Panc1 (cell line): Measurements from ENCODE around the gene MGRN1. TPM values are rescaled to one million over a fixed set of nuclear protein-coding genes. Genes with fewer than 3 reads are reported as not detected.

Experiments used
- ATAC-seq: fragments of 200-7000 bp; cut with Tn5 transposase; 2 replicates; pipeline ENCODE4 v1.9.1; 2020; ENCODE audit warnings: mild to moderate bottlenecking, moderate library complexity
- BruUV-seq: library from RNA; stranded (reverse); fragments of 400-500 nt; replicated peaks from 2 replicates; lab custom pipeline; 2021; lab: Mats Ljungman, UMichigan
- CTCF ChIA-PET: fragments of 300-600 bp; sonication (Branson Sonifier 250); formaldehyde crosslinking; loops from one replicate; lab custom pipeline; 2022; ENCODE audit warnings: antibody characterized with exemption; lab: Charles Lee
- POLR2A ChIA-PET: fragments of 300-600 bp; sonication (Branson Sonifier 250); formaldehyde crosslinking; loops from one replicate; lab custom pipeline; 2022; ENCODE audit warnings: antibody characterized with exemption; lab: Charles Lee
- DNase-seq: peaks from one replicate; pipeline ENCODE4 v3.0.0-alpha.2; 2010; ENCODE audit warnings: low read depth, low spot score
- H3K27ac ChIP-seq: 2 replicates; pipeline ENCODE4 v1.5.1; 2011; ENCODE audit warnings: mild to moderate bottlenecking, low read length, inconsistent platforms
- H3K27me3 ChIP-seq: fragments of 200-500 bp; sonication (Bioruptor generic); 2 replicates; pipeline ENCODE4 v1.6.0; 2014; ENCODE audit warnings: low read length, inconsistent platforms; ENCODE audit not compliant: control insufficient read depth, insufficient read depth
- H3K36me3 ChIP-seq: fragments of 200-500 bp; sonication (Bioruptor generic); 2 replicates; pipeline ENCODE4 v1.5.1; 2014; ENCODE audit warnings: inconsistent platforms, mild to moderate bottlenecking, low read length, moderate library complexity; ENCODE audit not compliant: control insufficient read depth, insufficient read depth
- H3K4me1 ChIP-seq: 2 replicates; pipeline ENCODE4 v1.5.1; 2011; ENCODE audit warnings: inconsistent platforms, mild to moderate bottlenecking, low read length, moderate library complexity; ENCODE audit not compliant: control insufficient read depth, insufficient read depth
- H3K4me3 ChIP-seq, 2 experiments: 2 replicates each; pipeline ENCODE4 v1.5.1; 2011 to 2012; ENCODE audit warnings: low read depth in 2 of 2, low read length in 2 of 2, mild to moderate bottlenecking in 2 of 2, inconsistent platforms in 1 of 2, moderate library complexity in 1 of 2
- H3K9me3 ChIP-seq: fragments of 200-500 bp; sonication (Bioruptor generic); 2 replicates; pipeline ENCODE4 v1.5.1; 2014; ENCODE audit warnings: low read depth, mild to moderate bottlenecking, inconsistent platforms, low read length, moderate library complexity; ENCODE audit not compliant: control insufficient read depth, insufficient read depth
- CTCF ChIP-seq: fragments of 450-650 bp; IDR thresholded peaks from 2 replicates; pipeline ENCODE4 v1.5.1; 2017; ENCODE audit warnings: mild to moderate bottlenecking
- POLR2AphosphoS5 ChIP-seq: IDR thresholded peaks from 2 replicates; pipeline ENCODE4 v1.6.1; 2012; ENCODE audit warnings: mild to moderate bottlenecking, low read depth, low read length, moderate library complexity
- SIN3A ChIP-seq: IDR thresholded peaks from 2 replicates; pipeline ENCODE4 v1.6.1; 2012; ENCODE audit warnings: low read depth, mild to moderate bottlenecking, low read length, moderate library complexity, borderline replicate concordance; ENCODE audit not compliant: insufficient read depth
- TCF7L2 ChIP-seq: IDR thresholded peaks from 2 replicates; pipeline ENCODE4 v1.6.1; 2011; ENCODE audit warnings: mild to moderate bottlenecking, low read depth, low read length, inconsistent platforms
- in situ Hi-C: cut with HindIII; loops from 2 replicates; pipeline ENCODE4 v1.10.0; 2016; ENCODE audit warnings: low sequenced_read_pairs, low pct_unique_long_range_greater_than_20kb
- intact Hi-C: fragments of 100-400 bp; cut with micrococcal nuclease; formaldehyde crosslinking; loops from one replicate; pipeline ENCODE4 v1.10.0; 2022; ENCODE audit not compliant: unreplicated experiment
- total RNA-seq: library from RNA; stranded (reverse); gene quantifications from one replicate; pipeline ENCODE4 v1.2.1, GENCODE V29; 2021; ENCODE audit not compliant: unreplicated experiment
- TF ChIP-seq, protein P1 (sequence below), 2 experiments: IDR thresholded peaks; 2 replicates each; pipeline ENCODE4 v1.6.1; 2011 to 2012; ENCODE audit warnings: low read depth in 2 of 2, control low read depth in 1 of 2, low read length in 1 of 2, mild to moderate bottlenecking in 1 of 2, moderate library complexity in 1 of 2; ENCODE audit not compliant: insufficient read depth in 1 of 2

The MGRN1 gene
- total RNA-seq, 1 experiment from 2014 or later = 59.7 TPM

- TF ChIP-seq CTCF = no peak
These were observed 57.0 kb downstream of the MGRN1 start (continued) for GRCh38 chr16:4681471-4682083.

DNA sequence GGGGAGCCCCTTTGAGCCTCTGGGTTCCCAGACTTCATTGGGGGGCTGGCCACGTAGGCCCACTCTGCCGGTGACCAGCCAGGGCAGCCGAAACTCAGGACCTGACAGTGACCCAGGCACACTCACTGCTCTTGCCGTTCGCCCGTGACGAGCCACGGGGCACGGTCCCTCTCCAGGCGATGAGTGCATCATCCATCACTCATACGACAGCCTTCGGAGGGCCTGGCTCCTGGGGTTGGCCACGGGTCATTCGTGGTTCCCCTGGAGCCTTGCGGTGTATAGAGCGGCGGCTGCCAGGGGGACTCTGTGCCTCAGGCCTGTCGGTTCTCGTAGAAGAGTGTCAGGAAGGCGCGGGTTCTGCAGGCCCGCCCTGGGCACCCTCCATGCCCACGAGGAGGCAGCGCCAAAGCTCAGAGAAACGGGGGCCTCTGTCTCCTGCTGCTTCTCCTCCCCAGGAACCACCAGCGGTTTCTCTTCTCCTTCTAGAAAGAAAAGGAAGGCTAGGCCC is 57.5 kb downstream of the MGRN1 start:
- Histone ChIP-seq H3K27me3 (no peaks in the 10 kb centered on the region), H3K4me1 (no peaks in the 10 kb centered on the region), H3K36me3 (no peaks in the 10 kb centered on the region), H3K9me3 (no peaks in the 10 kb centered on the region), H3K27ac (no peak overlapping the region), H3K4me3 (no peak overlapping the region)
- POLR2A ChIA-PET = no interaction called here
- ATAC-seq (no peak), DNase-seq (no peak)
- intact Hi-C loops = no loop called here
- CTCF ChIA-PET = interaction anchor here (1.3 kb wide), 1 partner anchor 52 kb away, joined by 3 read pairs; the partner anchor contains the start of genes ANKS3 and DNAAF8
- in situ Hi-C loops = no loop called here
- no peak for TF ChIP-seq CTCF
- no peak for TF ChIP-seq SIN3A
- no peak for TF ChIP-seq POLR2AphosphoS5
- TF ChIP-seq, protein P1, sequence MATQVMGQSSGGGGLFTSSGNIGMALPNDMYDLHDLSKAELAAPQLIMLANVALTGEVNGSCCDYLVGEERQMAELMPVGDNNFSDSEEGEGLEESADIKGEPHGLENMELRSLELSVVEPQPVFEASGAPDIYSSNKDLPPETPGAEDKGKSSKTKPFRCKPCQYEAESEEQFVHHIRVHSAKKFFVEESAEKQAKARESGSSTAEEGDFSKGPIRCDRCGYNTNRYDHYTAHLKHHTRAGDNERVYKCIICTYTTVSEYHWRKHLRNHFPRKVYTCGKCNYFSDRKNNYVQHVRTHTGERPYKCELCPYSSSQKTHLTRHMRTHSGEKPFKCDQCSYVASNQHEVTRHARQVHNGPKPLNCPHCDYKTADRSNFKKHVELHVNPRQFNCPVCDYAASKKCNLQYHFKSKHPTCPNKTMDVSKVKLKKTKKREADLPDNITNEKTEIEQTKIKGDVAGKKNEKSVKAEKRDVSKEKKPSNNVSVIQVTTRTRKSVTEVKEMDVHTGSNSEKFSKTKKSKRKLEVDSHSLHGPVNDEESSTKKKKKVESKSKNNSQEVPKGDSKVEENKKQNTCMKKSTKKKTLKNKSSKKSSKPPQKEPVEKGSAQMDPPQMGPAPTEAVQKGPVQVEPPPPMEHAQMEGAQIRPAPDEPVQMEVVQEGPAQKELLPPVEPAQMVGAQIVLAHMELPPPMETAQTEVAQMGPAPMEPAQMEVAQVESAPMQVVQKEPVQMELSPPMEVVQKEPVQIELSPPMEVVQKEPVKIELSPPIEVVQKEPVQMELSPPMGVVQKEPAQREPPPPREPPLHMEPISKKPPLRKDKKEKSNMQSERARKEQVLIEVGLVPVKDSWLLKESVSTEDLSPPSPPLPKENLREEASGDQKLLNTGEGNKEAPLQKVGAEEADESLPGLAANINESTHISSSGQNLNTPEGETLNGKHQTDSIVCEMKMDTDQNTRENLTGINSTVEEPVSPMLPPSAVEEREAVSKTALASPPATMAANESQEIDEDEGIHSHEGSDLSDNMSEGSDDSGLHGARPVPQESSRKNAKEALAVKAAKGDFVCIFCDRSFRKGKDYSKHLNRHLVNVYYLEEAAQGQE (IDR thresholded peaks at IDR 0.05; ENCODE audit: insufficient read depth in 1 of 2, low read depth in 2 of 2, low read length in 1 of 2) = no peak
- no peak for TF ChIP-seq TCF7L2
- no TSS peak for BruUV-seq

DNA sequence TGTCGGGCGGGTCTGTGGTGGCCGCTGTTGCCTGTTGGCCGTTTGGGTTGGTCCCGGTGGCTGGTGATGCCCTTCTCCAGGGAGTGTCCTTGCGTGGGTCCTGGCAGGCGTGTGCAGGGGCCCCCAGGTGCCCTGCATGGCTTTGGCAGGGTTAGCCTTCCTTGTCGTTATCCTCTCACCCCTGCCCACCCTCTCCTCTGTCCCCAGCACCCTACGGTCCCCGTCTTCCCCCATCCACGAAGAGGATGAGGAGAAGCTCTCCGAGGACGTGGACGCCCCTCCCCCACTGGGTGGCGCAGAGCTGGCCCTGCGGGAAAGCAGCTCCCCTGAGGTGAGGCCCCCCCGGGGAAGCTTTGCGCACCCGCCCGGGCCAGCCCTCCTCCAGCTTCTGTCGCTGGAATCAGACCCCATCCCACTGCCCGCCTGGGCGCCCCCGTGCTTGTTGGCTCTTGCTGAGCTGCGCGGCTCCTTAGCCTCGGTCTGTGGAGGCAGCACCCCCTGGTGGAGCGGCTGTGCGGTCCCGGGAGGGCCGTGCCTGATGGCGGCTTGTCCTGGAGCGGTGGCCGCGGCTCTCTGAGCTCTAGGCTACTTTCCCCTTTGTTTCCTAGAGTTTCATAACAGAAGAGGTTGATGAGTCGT is 58.1 kb downstream of the MGRN1 start:
- ChIA-PET CTCF (interaction anchor here (1.3 kb wide), 1 partner anchor 51 kb away, joined by 3 read pairs; the partner anchor contains the start of genes ANKS3 and DNAAF8), POLR2A (no interaction called here)
- ATAC-seq (peak; percentile 63), DNase-seq (no peak)
- no TSS peak for BruUV-seq
- in situ Hi-C loops = no loop called here
- Histone ChIP-seq H3K36me3 (no peaks in the 10 kb centered on the region), H3K9me3 (no peaks in the 10 kb centered on the region), H3K27me3 (no peaks in the 10 kb centered on the region), H3K4me3 (no peak overlapping the region), H3K27ac (no peak overlapping the region), H3K4me1 (no peaks in the 10 kb centered on the region)
- intact Hi-C loops = no loop called here
- TF ChIP-seq CTCF = no peak; the same call in 1 of the 2 replicates
